CD4-positive, alpha-beta T cell treated with Interleukin-4 for 1 hour (primary cell): ENCODE data around the gene GPER1.
"Not testable (repeated sequence)": the region's sequence is repeated elsewhere in the genome, so short reads cannot be mapped to it uniquely, and the experiment has no call there.

Experiments
- DNase-seq, 2 donors: peaks; one replicate each; pipeline ENCODE4 v3.0.0-alpha.2; 2020 to 2022

GPER1 gene

DNA sequence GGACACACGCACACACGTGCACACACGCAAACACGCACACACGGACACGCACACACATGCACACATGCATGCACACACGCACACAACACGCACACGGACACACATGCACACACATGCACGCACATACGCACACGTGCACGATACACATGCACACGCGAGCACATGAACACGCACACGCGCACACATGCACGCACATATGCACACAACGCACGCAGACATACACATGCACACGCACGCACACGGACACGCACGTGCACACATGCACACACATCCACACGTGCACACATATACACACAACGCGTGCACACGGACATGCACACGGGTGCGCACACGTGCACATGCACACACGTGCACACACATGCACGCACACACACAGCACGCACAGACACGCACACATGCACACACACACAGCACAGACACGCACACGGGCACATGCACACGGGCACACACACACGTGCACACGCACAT is 17.3 kb upstream of the GPER1 start:
- no peak for DNase-seq

DNA sequence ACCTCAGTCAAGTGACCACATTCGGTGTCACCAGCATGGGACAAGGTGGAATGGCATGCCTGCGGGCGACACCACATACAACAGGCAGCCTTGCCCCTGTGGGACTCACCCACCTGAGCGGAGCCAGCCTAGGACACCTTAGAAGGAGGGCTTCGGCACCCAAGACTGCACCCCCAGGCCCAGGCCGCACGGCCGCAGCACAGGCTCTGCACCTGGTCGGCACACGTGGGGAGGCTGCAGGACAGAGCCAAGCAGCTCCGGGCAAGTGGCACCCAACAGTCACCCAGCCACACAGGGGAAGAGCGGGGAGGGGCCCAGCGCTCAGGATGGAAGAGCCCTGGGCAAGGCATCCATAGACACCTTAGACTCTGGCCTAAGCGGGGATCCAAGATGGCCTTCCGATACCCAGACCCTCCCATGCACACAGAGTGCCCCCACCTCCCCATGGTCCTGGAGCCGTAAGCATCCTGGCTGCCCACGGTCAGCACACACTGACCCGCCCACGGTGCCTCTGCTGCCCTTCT is 16.1 kb upstream of the GPER1 start:
- DNase-seq: no peak

DNA sequence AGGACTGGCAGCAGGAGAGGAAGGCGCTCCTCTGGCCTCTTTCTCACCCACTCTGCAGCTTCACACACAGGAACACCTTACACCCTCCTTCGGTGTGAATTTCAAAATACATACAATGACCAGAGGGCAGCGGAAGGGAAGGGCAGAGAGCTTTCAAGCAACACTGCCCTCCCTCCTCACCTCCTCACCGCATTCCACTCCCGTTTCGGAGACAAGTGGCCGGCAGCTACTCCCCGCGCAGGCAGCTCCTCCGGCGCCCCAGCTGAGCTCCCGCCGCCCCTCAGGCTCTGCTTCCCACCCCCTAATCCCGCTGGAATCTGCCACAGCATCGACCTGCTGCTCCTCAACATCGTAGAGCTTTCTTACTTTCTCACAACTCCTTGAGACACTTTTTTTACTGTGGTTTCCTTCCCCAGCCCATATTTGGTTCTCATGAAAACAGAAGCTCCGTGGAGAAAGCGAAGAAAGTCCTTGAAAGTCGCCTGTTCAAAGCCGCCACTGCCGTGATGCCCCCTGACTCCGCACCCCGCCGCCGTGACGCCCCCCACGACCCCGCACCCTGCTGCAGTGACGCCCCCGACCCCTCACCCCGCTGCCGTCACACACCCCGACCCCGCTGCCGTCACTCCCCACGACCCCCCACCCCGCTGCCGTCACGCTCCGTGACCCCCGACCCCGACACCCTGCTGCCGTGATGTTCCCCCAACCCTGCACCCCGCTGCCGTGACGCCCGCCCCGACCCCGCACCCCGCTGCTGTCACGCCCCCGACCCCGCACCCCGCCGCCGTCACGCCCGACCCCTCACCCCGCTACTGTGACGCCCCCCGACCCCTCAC is 14.6 kb upstream of the GPER1 start:
- DNase-seq: no peak

DNA sequence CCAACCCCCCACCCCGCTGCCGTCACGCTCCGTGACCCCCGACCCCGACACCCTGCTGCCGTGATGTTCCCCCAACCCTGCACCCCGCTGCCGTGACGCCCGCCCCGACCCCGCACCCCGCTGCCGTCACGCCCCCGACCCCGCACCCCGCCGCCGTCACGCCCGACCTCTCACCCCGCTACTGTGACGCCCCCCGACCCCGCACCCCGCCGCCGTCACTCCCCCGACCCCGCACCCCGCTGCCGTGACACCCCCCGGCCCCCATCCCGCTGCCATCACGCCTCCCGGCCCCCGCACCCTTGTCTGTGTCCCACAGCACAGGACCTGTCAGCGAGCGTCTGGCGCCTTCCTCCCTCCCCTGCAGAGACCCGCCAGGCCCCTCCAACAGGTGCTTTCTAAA is 13.9 kb upstream of the GPER1 start:
- DNase-seq: not testable (repeated sequence)

DNA sequence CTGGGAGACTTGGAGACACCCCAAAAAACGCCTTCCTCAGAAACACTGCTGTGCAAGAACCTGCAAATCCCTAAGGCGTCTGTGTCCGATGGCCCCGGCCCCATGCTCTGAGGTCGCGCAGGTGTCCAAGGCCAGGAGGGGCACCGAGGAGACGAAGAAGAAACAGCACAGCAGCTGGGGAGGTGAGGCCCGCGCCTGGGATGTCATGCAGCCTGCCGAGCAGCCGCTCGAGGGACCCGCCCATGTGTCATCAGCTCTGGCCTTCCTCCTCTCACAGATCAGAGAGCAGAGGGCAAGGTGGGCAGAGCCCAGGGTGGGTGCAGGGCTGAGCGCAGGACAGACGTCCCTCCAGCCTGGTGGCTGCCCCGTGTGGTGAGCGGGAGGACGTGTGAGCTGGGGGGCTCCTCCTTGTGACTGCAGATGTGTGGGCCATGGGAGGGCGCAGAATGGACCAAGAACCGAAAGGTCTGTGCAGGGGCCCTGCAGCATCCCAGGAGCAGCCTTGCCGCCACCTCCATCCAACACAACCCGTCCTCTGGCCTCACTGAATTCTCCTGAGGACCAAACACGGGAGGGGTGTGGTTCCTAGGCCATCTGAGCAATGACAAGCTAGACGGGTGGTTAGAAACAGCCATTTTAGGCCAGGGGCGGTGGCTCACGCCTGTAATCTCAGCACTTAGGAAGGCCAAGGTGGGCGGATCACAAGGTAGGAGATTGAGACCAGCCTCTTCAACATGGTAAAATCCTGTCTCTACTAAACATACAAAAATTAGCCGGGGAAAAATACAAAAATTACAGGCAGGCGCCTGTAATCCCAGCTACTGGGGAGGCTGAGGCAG is 13.1 kb upstream of the GPER1 start:
- DNase-seq: no peak

DNA sequence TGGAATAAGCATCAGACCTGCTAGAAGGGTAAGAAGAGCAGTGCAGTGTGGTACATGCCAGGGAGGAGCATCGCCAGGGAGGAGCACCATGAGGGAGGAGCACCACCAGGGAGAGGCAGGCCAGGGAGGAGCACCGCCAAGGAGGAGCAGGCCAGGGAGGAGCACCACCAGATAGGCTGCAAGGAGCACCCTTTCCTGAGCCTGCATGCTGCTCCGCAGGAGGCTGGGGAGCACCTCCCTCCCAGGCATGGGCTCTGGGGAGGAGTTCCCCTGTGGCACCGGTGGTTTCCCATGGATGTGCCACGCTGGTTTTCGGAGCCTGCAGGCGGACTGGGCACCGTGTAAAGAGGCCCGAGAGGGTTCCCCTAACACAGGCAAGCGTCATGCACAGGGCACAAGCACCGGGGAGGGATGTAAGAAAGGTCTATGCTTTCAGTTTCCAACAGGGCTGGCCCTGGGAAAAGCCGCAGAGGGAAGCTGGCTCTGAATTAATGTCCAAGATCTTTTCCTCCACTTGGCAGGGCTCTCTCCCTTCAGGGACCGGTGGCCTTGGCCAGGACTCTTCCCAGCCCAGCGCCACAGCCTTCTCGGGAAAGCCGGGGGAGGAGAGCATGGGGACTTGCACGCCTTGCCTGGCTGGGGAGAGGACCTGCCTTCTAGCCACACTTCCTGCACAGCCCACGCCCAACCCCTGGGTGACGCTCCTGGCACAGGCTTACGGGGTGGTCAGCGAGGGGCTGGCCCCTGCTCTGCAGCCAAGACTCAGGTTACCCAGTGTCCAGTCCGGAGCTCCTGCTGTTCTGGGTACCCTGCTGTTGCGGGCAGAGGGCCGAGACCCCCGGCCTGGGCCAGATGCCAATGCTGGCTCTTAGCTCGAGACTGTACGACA is 11.5 kb upstream of the GPER1 start:
- DNase-seq: no peak

DNA sequence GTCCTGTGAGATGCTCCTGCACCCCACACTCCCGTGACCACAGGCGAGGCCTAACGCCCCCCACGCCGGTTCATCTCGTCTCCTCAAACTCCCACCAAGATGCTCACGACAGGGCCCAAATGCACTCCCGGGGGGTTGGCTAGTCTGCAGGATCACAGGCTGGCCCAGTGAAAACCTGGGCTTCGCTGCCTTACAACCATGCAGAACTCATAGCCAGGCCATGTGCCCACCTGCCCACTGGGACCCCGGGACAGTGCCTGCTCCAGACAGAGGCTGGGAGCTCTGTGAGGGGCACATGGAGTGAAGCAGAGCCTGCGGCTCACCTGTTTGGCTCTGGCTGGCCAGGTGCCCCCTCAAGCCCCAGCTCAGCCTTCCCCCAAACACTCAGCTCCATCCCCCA is 9.4 kb upstream of the GPER1 start:
- no peak for DNase-seq

DNA sequence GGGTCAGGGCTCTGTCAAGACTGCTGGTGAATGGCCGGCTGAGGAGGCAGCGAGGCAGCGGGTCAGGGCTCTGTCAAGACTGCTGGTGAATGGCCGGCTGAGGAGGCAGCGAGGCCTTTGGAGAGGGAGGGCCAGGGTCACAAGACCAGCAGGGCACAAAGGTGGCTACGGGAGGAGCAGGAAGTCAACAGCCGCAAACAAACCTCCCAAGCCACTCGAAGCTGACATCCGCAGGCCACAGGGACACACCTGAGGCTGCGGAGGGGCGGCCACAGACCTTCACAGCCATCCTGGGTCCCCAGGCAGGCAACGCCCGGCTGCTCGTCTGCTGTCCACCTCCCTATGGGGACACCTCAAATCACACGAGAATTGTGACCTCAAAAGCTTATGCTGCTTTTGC is 8.9 kb upstream of the GPER1 start:
- DNase-seq: no peak

DNA sequence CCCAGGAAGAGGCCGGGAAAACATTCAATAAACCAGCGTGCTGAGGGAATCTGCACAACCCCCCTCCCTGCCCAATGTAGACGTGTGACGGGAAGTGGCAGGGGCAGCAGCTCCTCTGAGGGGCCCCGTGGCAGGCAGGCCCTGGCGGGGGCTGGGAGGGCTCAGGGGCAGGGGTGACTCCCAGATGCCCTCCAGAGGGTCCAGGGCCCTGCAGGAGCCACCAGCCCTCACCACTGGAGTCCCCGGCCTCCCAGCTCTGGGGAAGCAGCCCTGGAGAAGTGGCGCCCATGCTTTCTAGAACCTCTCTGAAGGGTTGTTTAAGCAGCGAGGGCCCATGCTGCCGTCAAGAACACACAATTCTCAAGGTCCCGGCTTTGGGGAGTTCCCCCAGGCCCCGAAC is 8.4 kb upstream of the GPER1 start:
- no peak for DNase-seq

DNA sequence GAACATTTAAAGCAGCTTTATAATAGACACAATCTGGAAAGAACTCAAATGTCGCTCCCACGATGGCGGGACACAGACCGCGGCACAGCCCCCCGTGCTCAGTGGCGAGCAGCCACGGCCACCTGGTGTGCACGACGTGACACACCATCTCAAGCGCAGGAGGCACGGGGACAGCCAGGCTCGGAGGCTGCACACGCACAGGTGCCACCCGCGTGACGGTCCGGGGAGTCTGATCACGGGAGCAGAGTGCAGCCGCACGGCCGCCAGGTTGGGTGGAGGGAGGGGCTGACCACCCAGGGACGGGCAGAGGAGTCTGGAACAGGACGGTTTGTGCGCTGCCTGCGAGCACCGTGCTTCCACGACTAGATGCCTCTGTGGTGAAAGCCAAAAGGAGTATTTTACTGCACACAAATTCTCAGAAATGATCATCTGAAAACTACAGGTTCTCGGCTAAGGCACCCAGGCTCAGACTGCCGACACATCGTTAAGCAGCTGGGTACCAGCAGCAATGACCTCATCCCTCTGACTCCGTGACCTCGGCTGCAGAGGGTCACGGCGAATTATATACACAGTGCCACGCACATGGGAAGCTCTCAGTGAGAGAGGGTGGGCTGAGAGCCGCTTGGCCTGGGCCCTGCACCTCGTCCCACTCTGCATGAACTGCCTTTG is 7.5 kb upstream of the GPER1 start:
- no peak for DNase-seq

DNA sequence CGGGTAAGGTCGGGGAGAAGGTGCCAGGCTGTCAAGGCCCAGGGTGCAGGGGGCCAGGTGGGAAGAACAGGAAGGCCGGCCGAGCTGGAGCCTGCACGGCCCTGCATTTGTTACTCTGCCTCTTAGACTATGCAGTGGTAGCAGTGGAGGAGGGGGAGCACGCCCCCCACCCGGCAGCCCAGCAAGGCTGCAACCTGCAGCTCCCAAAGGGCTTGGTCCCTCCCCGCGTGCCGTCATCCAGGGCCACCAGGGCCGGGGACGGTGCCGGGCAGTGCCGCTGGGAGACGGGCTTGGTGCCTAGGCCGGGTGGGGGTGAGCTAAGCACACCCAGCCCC is 7.0 kb upstream of the GPER1 start:
- no peak for DNase-seq

DNA sequence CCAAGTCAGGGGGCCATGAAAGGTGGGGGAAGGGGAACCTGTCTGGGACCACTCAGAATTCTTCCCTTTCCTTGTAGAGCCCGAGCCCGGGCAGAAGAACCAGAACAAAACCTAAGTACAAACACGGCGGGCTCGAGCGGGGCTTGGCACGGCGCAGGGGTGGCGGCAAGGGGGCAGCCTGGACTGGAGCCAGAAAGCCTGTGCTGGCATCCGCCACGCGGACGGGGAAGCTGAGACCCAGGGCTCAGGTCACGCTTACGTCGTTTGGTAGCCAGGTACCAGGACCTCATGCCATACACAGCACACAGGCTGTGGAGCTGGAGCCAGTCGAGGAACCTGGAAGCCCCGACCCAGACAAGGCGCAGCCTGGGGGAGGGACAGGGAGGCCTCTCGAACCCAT is 6.6 kb upstream of the GPER1 start:
- no peak for DNase-seq

DNA sequence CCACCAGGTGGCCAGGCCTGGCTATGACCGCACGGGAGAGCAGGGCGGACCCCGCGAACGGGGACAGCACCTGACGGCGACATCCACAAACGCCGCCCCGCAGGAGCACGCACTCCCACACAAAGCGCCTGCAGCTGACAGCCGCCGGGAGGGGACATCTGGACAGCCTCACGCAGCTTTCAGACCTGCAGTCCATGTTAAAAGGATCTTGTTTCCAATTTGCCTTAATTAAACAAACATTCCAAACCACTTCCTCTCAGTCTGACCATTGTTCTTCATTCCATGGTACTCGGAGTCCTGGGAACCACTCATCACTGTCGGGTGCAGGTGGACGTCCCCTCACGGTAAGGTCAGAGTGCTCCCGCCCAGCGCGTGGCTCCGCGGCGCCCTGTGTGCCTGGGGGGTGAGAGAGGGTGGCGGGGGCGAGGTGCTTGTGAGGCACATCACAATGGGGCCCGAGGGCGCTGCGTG is 5.9 kb upstream of the GPER1 start:
- DNase-seq: no peak

DNA sequence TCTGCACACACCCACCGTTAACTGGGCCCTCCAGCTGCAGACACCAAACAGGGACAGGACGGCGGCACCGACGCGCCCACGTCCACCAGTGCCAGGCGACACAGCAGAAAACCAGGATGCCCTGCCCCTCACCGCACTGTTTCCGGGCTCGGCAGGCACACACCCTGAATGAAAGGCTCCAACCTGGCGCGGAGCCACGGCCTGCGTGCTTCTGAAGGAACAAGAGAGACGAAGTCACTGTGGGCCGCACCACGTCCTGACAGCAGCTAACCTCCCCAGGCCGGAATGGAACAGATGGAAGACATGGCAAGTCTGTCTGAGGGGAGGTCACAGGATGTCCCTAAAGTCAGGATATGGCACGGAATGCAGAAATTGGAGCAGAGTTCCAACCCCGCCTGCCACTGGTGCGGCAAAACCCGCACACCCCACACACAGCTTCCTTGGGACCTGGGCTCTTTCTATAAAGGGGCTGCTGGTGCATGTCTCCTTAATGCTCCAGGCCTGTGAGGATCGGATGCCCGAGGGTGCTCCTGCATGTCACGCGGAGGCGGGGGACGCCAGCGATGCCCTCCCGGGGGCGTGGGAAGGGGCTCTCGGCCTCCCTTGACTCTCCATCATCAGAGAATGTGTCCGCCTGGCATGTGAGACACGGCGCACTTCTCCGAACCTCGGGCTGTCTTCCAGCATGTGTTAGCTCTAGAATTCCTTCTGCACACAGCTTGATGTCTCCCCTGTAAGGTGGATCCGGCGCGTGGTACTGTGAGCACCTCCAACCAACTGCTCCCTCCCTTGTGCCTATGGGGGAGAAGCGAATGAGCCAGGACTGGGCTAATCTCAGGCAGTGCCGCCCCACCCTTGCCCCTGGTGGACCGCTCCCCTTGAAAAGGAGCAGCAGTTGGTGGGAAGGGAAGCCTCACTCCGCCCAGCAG is 3.9 kb upstream of the GPER1 start:
- DNase-seq: no peak

DNA sequence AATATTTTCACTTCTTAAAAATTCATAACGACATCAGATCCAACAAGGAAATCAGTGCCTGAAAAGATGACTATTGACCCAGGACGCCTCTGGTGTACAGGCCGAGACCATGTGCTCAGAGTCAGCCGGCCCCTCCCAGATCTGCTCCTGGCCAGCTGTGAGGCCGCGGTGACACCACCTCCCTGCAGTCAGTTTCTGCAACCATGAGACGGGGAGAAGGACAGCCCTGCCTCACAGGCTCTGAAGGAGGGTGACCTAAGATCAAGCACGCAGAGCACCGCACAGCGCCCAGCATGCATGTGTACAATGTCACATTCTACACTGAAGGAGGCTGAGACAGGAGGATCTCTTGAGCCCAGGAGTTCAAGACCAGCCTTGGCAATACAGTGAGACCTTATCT is 2.6 kb upstream of the GPER1 start:
- no peak for DNase-seq

DNA sequence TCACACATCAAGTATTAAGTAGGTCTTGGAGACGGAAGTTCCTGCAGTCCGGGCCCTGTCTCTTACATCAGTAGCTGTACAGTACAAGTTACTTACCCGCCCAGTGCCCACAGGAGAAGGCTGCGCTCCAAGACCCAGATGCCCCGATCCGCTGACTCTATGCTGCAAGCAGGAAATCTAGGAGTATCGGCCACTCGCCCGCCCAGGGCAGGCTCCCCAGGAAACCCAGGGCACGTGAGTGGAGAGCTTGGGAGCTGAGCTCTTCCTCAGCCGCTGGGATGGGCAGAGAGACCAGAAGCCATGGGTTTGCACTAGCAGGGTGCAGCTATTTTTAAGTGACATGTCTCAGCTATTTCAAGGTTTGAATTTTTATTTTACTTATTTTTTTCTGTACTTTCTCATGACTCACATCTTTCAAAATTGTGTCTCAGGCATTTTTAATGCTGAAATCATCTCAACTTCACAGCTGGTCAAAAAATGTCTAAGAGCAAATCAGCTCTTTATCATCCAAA is 1.9 kb upstream of the GPER1 start:
- no peak for DNase-seq

DNA sequence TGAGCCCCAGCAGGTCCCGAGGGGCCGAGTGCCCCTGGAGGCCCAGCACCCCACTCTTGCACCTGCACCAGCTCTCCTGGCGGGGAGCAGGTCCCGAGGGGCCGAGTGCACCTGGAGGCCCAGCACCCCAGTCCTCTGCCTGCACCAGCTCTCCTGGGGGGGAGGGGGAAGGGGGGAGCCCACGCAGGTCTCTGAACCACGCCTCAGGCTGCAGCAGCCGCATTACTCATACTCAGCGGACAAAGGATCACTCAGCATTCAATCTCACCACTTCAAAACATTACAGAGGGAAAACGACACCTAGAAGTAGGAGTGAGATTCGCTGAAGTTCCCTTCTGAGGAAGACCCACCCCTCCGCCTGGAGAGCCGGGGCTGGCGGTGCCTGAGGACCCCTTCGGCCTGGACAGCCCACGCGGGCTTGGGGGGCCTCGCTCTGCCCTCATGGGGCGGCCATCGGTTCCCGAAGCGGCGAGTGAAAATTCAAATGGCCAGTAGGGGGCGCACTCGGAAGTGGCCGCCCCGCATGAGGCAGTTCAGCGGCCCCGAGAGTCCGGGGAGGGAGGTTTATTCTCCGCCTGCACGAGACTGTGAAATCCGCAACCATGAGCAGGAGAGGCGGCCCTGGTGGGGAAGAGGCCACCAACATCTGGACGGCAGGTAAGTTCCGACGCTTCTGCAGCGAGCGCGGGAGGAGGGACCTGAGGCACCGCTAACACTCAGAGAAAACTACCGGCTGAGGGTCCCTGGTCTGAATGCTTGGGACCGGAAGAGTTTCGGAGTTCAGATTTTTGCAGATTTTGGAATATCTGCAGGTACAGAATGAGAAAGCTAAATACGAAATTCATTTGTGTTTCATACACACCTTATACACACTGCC is 1.1 kb upstream of the GPER1 start:
- peak; percentile 68 to 80 for DNase-seq

DNA sequence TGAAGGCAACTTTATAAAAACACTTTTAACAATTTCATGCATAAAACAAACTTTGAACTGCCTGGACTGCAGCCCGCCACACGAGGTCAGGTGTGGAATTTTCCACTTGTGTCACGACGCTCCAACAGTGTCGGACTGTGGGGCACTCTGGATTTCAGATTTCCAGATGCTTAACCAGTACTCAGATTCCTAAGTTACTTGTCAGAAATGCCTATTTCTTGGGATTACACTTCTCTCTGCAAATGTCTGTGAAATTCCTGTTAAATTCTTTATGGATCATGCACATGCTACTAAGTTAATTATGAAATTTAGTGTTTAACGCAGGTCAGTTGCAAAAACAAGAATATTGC is 473 bp upstream of the GPER1 start:
- DNase-seq: no peak

DNA sequence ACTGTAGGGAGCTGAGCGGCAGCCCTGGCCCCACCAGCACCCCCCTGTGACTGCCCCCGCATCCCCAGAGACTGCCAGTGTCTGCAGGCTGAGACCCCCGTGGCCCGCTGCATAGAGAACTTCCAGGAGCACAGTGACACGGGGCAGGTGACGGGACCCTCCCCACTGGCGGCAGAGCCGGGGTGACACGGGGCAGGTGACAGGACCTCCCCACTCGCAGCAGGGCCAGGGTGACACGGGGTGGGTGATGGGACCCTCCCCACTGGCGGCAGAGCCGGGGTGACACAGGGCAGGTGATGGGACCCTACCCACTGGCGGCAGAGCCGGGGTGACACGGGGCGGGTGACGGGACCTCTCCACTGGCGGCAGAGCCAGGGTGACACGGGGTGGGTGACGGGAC is 2.3 kb downstream of the GPER1 start:
- DNase-seq: no peak
